Measurements from ENCODE around the gene BRF1. TPM values are rescaled to one million over a fixed set of nuclear protein-coding genes. Genes with fewer than 3 reads are reported as not detected.

Gene BRF1, protein sequence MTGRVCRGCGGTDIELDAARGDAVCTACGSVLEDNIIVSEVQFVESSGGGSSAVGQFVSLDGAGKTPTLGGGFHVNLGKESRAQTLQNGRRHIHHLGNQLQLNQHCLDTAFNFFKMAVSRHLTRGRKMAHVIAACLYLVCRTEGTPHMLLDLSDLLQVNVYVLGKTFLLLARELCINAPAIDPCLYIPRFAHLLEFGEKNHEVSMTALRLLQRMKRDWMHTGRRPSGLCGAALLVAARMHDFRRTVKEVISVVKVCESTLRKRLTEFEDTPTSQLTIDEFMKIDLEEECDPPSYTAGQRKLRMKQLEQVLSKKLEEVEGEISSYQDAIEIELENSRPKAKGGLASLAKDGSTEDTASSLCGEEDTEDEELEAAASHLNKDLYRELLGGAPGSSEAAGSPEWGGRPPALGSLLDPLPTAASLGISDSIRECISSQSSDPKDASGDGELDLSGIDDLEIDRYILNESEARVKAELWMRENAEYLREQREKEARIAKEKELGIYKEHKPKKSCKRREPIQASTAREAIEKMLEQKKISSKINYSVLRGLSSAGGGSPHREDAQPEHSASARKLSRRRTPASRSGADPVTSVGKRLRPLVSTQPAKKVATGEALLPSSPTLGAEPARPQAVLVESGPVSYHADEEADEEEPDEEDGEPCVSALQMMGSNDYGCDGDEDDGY
- total RNA-seq, result 10 to 100 TPM; 25.2 to 35.6 (median 30.9) TPM

DNA sequence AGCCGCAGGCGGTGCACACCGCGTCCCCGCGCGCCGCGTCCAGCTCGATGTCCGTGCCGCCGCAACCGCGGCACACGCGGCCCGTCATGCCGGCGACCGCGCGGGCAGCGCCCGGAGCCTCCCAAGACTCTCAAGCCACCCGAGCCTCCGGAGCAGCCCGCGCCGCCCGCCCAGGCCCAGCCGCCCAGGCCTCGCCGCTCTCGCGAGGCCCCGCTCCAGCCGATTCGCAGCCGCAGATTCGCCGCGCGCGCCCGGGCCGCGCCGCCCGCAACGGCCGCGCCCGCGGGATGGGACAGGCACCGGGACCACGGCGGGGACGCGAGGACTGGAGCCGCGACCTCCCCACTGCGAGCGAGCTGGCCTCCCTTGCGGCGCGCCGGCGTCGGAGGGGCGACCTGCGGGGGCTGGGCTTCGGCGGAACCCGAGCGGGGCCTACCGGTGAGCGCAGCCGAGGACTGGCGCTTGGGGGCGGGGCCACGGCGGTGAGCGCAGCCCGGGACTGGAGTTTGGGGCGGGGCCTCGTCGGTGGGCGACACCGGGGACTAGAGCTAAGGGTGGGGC is at the start of gene BRF1:
Gene BRF1, minus strand, starts transcription at position 460 of the 561 bp plus-strand sequence. Its CDS starts 372 bp downstream, at position 88.
- ATAC-seq, result peak; percentile 97
- Histone ChIP-seq H3K9me3 (no peaks in the 10 kb centered on the region), H3K27me3 (no peaks in the 10 kb centered on the region), H3K4me3 (peak within 1 kb of the TSS; percentile 47 to 89), H3K36me3 (no peaks in the 10 kb centered on the region), H3K27ac (peak within 1 kb of the TSS; percentile 88 to 99 (median 98)), H3K4me1 (peaks cover 0 to 30% (median 15%) of the 10 kb centered on the region in 3 donors)
- TF ChIP-seq, protein P1, sequence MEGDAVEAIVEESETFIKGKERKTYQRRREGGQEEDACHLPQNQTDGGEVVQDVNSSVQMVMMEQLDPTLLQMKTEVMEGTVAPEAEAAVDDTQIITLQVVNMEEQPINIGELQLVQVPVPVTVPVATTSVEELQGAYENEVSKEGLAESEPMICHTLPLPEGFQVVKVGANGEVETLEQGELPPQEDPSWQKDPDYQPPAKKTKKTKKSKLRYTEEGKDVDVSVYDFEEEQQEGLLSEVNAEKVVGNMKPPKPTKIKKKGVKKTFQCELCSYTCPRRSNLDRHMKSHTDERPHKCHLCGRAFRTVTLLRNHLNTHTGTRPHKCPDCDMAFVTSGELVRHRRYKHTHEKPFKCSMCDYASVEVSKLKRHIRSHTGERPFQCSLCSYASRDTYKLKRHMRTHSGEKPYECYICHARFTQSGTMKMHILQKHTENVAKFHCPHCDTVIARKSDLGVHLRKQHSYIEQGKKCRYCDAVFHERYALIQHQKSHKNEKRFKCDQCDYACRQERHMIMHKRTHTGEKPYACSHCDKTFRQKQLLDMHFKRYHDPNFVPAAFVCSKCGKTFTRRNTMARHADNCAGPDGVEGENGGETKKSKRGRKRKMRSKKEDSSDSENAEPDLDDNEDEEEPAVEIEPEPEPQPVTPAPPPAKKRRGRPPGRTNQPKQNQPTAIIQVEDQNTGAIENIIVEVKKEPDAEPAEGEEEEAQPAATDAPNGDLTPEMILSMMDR (IDR thresholded peaks at IDR 0.05), result peak in 1 of 4 experiments; percentile 7
- TF ChIP-seq EP300 (IDR thresholded peaks at IDR 0.05) (no peak), POLR2A (IDR thresholded peaks at IDR 0.05) (peak; percentile 52 to 68), POLR2AphosphoS5 (IDR thresholded peaks at IDR 0.05) (no peak)
- no CpG with 5 or more reads among the region's 90 CpGs for WGBS, 2 donors (ENCODE audit: low coverage in 1 of 2)

DNA sequence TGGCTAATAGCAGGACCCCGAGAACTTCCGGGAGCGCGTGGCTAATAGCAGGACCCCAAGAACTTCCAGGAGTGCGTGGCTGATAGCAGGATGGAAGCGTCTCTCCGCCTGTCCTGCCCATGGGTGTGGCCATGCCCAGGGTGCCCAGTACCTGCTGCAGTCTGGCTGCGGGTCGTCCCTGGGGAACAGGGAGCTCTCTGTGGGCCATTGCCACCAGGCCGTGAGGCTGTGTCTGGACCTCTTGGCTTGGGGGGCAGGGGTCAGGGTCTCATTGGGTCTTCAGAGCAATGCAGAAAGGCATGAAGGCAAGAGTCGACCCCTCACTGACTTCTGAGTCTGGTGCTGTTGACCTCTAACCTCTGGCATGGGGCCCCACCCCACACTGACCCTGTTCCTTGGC is 49.2 kb upstream of the BRF1 start:
- TF ChIP-seq, protein P1 (IDR thresholded peaks at IDR 0.05), result no peak
- TF ChIP-seq POLR2A (IDR thresholded peaks at IDR 0.05) (no peak), POLR2AphosphoS5 (IDR thresholded peaks at IDR 0.05) (no peak), EP300 (IDR thresholded peaks at IDR 0.05) (no peak)
- no peak for ATAC-seq

DNA sequence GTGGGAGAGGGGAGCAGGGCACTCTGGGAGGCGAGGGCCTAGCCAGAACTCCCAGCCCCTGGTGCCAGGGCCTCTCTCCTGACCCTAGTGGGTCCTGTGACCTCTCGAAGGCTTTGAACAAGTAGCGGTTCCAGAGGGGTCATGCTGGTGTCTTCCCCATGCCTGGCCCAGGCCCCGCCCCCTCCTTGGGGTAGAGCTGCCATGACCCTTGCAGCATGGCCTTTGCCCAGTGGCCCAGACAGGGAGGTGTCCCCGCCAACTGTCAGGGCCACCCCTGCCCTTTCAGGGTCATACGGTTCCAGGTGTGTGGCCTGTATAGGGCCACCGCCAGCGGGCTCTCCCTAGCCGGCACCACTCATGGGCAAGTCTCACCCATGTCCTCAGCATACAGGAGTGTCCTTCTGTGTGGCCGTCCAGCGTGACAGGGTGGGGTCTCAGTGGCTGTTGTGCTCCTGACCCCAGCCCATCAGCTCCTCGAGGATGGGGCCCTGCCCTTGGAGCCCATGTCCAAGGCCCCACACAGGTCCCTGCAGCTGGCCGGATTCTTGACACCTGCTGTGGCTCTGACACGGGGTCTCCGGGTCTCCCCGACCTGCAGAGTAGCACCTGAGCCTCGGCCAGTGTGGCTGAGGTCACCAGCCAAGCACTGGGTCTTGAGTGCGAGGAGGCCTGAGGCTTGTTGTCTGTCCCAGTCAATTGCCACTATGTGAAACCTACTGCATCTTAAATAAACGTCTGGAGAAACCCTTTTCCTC is 48.3 kb upstream of the BRF1 start:
- H3K36me3 ChIP-seq, result peaks cover 0 to 36% of the 10 kb centered on the region in 2 donors
- no peak for ATAC-seq
- 59% methylated on average over 3 of the region's 19 CpGs; no CpG with 5 or more reads in 1 of the 2 donors for WGBS, 2 donors (ENCODE audit: low coverage in 1 of 2)
- H3K4me3 ChIP-seq, result no peak overlapping the region
- H3K4me1 ChIP-seq, result peaks cover 0 to 34% (median 3%) of the 10 kb centered on the region in 3 donors
- no peak for TF ChIP-seq POLR2A (IDR thresholded peaks at IDR 0.05)
- TF ChIP-seq, protein P1 (IDR thresholded peaks at IDR 0.05), result no peak
- no peaks in the 10 kb centered on the region for H3K27me3 ChIP-seq
- H3K27ac ChIP-seq, result no peak overlapping the region
- H3K9me3 ChIP-seq, result no peaks in the 10 kb centered on the region

More for the DNA sequence above, 49.2 kb upstream of the BRF1 start:
- WGBS, 2 donors (ENCODE audit: low coverage in 1 of 2), result 80% methylated on average over 1 of the region's 11 CpGs; no CpG with 5 or more reads in 1 of the 2 donors
- no peaks in the 10 kb centered on the region for H3K27me3 ChIP-seq
- H3K4me3 ChIP-seq, result no peak overlapping the region
- no peaks in the 10 kb centered on the region for H3K9me3 ChIP-seq
- H3K4me1 ChIP-seq, result peaks cover 0 to 34% (median 3%) of the 10 kb centered on the region in 3 donors
- no peak overlapping the region for H3K27ac ChIP-seq
- peaks cover 0 to 45% of the 10 kb centered on the region in 2 donors for H3K36me3 ChIP-seq

DNA sequence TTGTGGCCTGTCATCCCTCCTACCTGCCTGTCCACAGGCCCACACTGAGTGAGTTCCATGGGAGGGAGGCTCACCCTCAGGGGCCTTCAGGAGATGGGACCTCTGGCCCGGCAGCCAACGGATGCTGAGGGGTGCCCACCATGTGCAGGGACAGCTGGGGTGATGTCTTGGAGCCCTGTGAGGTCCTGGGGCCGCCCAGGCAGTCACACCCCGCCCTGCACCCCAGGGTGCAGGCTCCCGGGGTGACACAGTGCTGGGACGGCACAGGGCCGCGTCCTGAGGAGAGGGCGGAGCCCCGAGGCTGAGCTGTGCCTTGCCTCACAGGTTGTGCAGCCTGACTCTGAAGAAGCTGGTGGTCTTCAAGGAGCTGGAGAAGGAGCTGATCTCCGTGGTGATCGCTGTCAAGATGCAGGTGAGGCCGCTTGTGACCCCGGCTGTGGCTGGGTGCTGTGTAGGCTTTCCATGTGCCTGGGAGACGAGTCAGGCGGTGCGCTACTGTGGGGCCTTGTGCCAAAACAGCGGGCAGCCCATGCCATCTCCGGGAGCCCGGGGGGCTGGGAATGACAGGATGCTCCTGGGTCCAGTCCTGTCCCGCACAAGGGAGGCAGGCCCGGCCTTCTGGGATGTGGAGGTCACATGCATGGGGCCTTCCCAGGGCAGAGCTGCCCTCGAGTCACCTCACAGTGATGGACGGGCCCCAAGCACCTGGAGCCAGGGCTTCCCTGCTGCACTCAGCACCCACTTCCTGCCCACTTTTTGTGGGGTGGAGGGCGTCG is 47.6 kb upstream of the BRF1 start:
- H3K36me3 ChIP-seq, result peaks cover 0 to 28% of the 10 kb centered on the region in 2 donors
- no peak overlapping the region for H3K27ac ChIP-seq
- H3K9me3 ChIP-seq, result no peaks in the 10 kb centered on the region
- H3K27me3 ChIP-seq, result no peaks in the 10 kb centered on the region
- H3K4me1 ChIP-seq, result peaks cover 0 to 41% (median 3%) of the 10 kb centered on the region in 3 donors
- WGBS, 2 donors (ENCODE audit: low coverage in 1 of 2), result no CpG with 5 or more reads among the region's 26 CpGs
- no peak overlapping the region for H3K4me3 ChIP-seq
- no peak for ATAC-seq
- TF ChIP-seq EP300 (IDR thresholded peaks at IDR 0.05), result no peak
- TF ChIP-seq, protein P1 (IDR thresholded peaks at IDR 0.05), result no peak
- TF ChIP-seq POLR2AphosphoS5 (IDR thresholded peaks at IDR 0.05), result no peak
- no peak for TF ChIP-seq POLR2A (IDR thresholded peaks at IDR 0.05)
